Spleen (tissue), 11 donors: Measurements from ENCODE around the gene USP15. TPM values are rescaled to one million over a fixed set of nuclear protein-coding genes. Genes with fewer than 3 reads are reported as not detected.

Experiments
- DNase-seq: peaks from one replicate; pipeline ENCODE4 v3.0.0-alpha.2; 2020
- H3K27ac ChIP-seq, 8 donors: fragments of 200-600 bp; sonication (generic) in 7 of 8; 1 replicate in 4 of 8; 2 replicates in 4 of 8; pipeline versions ENCODE4 v1.5.0 to v1.8.0; 2016 to 2021; ENCODE audit warnings: inconsistent platforms in 4 of 8, mild to moderate bottlenecking in 4 of 8, moderate library complexity in 1 of 8
- H3K27me3 ChIP-seq, 7 donors: fragments of 200-600 bp; sonication (generic) in 6 of 7; replicated peaks in 1 of 7; 1 replicate in 4 of 7; 2 replicates in 3 of 7; pipeline versions ENCODE4 v1.5.0 to v1.8.0; 2016 to 2021; ENCODE audit warnings: inconsistent platforms in 3 of 7, mild to moderate bottlenecking in 1 of 7
- H3K36me3 ChIP-seq, 6 donors: fragments of 200-600 bp; sonication (generic) in 5 of 6; 1 replicate in 4 of 6; 2 replicates in 2 of 6; pipeline versions ENCODE4 v1.5.0 to v1.8.0; 2016 to 2021; ENCODE audit warnings: inconsistent platforms in 2 of 6
- H3K4me1 ChIP-seq, 6 donors: fragments of 200-600 bp; sonication (generic) in 5 of 6; 1 replicate in 3 of 6; 2 replicates in 3 of 6; pipeline versions ENCODE4 v1.5.0 to v1.8.0; 2016 to 2021; ENCODE audit warnings: inconsistent platforms in 3 of 6
- H3K4me3 ChIP-seq, 8 donors: fragments of 200-600 bp; sonication (generic) in 7 of 8; 1 replicate in 4 of 8; 2 replicates in 4 of 8; pipeline versions ENCODE4 v1.5.0 to v1.8.0; 2016 to 2021; ENCODE audit warnings: inconsistent platforms in 4 of 8, mild to moderate bottlenecking in 4 of 8, moderate library complexity in 2 of 8
- H3K9me3 ChIP-seq, 8 donors: fragments of 200-600 bp; sonication (generic) in 7 of 8; 1 replicate in 4 of 8; 2 replicates in 4 of 8; pipeline versions ENCODE4 v1.5.0 to v1.8.0; 2016 to 2021; ENCODE audit warnings: inconsistent platforms in 4 of 8
- CTCF ChIP-seq, 11 experiments: fragments of 200-600 bp in 7 of 11; fragments of 450-650 bp in 4 of 11; sonication (generic) in 4 of 11; IDR thresholded peaks in 8 of 11; conservative IDR thresholded peaks in 3 of 11; 1 replicate in 7 of 11; 2 replicates in 4 of 11; pipeline versions ENCODE4 v1.4.0 to v1.8.0; 2016 to 2021; ENCODE audit warnings: antibody characterized with exemption in 11 of 11, inconsistent platforms in 4 of 11, mild to moderate bottlenecking in 1 of 11
- POLR2A ChIP-seq, 3 donors: fragments of 450-650 bp; IDR thresholded peaks; one replicate each; pipeline ENCODE4 v1.5.1; 2017; ENCODE audit warnings: antibody characterized with exemption in 3 of 3, mild to moderate bottlenecking in 1 of 3
- POLR2AphosphoS5 ChIP-seq, 3 donors: sonication (generic); formaldehyde crosslinking; IDR thresholded peaks; one replicate each; pipeline ENCODE4 v1.5.1; 2017; ENCODE audit warnings: antibody characterized with exemption in 3 of 3
- WGBS, 5 donors: extraction: QIAGEN DNeasy Blood & Tissue Kit in 3 of 5; methylation state at CpG; one replicate each; pipeline versions ENCODE4 v1.1.5 to v1.1.7; 2013 to 2018; 5-methylcytosine and 5-hydroxymethylcytosine counted together
- intact Hi-C: fragments of 100-400 bp; cut with DNase I; formaldehyde crosslinking; loops from one replicate; pipeline ENCODE4 v1.15.0; 2023; ENCODE audit warnings: low total_unique reads
- polyA plus RNA-seq, 3 donors: library from polyadenylated mRNA; stranded (reverse); fragments of 200-250 nt; gene quantifications; one replicate each; pipeline ENCODE4 v1.2.1, GENCODE V29; 2013
- total RNA-seq, 7 donors: library from RNA; depleted of rRNA in 3 of 7; stranded (reverse); fragments of >200 nt in 3 of 7; fragmentation: NEBNext Ultra II Directional in 4 of 7; extraction: Animal tissue kit (Norgen Biotek cat#: 25700) in 4 of 7; gene quantifications; one replicate each; pipeline versions ENCODE4 v1.1.0 to v1.2.1, GENCODE V29; 2016 to 2021
- donor health status: healthy with polysubstance abuse.
- donor health status: DM: no; HTN: no; CAD: no; lungs with moderate emphysema.
- donor health status: DM: no; HTN: no; CAD: no.
- donor health status: Bipolar disorder and iron deficiency.
- donor health status: healthy.
- donor health status: DM: no; HTN: no; CAD: no.
- donor health status: DM: yes; HTN: yes; CAD: no.

USP15 gene
- total and polyA plus RNA-seq, 10 donors: 65.3 to 288 (median 162) TPM

DNA sequence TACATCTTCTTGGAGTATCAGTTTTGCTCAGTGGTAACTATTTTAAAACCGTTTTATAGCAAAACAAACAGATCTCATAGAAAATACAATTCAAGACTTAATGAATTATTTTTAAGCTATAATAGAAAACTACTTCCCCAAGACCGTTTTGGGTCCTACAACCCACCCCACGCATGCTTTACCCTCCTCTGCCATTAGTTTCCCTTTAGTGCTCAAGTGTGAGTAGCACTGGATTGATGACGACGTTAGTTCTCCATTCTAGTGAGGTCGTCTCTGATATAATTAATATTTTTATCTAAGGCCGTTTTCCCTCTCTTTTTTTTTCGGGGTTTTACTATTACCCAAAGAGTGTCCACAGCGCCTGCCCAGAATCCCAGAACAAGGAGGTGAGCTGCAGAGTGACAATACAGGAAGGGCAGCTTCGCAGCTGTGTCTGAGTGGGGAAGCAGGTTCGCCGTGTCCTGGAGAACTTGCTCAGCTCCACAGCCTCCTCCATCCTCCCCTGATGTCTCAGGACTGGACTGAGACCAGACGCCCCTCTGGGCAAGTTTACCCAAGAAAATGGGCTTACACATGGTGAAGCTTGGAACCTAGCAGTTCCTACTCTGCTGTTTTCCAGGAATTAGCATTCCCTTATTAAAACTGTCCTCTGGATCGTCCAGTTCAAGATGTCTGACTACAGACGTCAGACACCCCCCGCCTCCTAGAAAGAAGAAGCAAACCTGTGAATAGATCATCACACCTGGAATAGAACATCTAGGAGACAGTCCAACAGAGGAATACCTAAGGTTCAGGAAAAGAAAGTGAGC is 174.5 kb downstream of the USP15 start:
- H3K27me3 ChIP-seq: peaks cover 0 to 53% (median 6%) of the 10 kb centered on the region in 7 donors
- intact Hi-C loops: loop anchor here (5.0 kb wide), 2 partner anchors 148 to 363 kb away; no protein-coding TSS in a partner anchor
- 11 to 20% (median 17%) methylated on average over 16 of the region's 16 CpGs for WGBS, 5 donors
- H3K36me3 ChIP-seq: no peaks in the 10 kb centered on the region
- DNase-seq: peak; percentile 76
- H3K4me3 ChIP-seq: peak overlapping the region; percentile 19 to 66 (median 44)
- no peak overlapping the region for H3K27ac ChIP-seq
- H3K4me1 ChIP-seq: peaks cover 6 to 22% (median 19%) of the 10 kb centered on the region in 6 donors
- TF ChIP-seq POLR2A (IDR thresholded peaks at IDR 0.05): no peak
- TF ChIP-seq CTCF (IDR thresholded peaks at IDR 0.05 in 8 of 11, conservative IDR thresholded peaks at IDR 0.05 in 3 of 11): no peak
- no peak for TF ChIP-seq POLR2AphosphoS5 (IDR thresholded peaks at IDR 0.05)
- H3K9me3 ChIP-seq: no peaks in the 10 kb centered on the region

DNA sequence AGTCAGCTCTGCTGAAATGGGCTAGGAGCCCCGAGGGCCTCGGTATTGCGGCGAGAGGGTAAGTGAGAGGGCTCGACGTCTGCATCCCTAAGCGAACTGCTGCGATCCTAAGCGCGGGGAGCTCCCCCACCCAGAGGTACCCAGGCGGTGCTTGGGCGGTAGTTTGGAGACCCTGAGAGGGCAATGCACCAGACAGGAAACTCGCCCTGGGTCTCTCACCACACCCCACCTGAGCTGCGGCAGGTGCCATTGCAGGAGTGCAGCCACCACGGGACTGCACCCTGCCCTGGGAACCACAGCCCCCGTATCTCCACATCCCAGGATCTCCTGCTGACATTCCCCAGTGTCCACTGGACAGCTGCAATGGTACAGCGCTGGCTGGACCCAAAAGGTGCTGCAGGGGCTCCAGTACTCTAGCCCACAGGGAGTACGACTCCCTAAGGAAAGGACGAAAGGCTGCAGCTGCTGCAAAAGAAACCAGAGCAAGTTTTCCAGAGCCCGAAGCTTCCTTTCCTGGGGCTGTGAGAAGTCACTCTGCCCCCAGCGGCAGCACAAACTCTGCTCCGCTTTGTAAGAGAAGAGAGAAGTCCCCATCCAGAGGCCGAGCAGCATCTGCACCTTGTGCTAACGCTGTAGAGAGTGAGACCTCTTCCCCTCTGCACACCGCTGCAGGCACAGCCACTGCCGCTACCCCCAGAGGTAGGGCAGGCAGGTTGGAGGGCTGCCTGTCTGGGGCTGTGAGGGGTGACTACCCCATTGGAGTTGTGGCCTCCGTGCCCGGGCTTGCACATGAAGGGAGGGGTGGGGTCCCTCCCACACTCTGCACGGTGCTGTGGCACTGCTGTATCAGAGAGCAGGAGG is 175.3 kb downstream of the USP15 start:
- Histone ChIP-seq H3K9me3 (peaks cover 0 to 4% (median under 1%) of the 10 kb centered on the region in 8 donors), H3K27ac (no peak overlapping the region), H3K4me1 (peaks cover 6 to 22% (median 19%) of the 10 kb centered on the region in 6 donors), H3K27me3 (peaks cover 0 to 48% (median 6%) of the 10 kb centered on the region in 7 donors), H3K36me3 (no peaks in the 10 kb centered on the region), H3K4me3 (peak overlapping the region; percentile 19 to 66 (median 44))
- intact Hi-C loops: loop anchor here (5.0 kb wide), 2 partner anchors 147 to 362 kb away; no protein-coding TSS in a partner anchor
- peak; percentile 81 for DNase-seq
- 2 to 4% (median 3%) methylated on average over 23 to 29 of the region's 29 CpGs for WGBS, 5 donors
- no peak for TF ChIP-seq POLR2AphosphoS5 (IDR thresholded peaks at IDR 0.05)
- TF ChIP-seq CTCF (IDR thresholded peaks at IDR 0.05 in 8 of 11, conservative IDR thresholded peaks at IDR 0.05 in 3 of 11): peak in 6 of 11 experiments; percentile 11 to 55 (median 38)

- Histone ChIP-seq H3K9me3 (peaks cover 0 to 10% (median 6%) of the 10 kb centered on the region in 8 donors), H3K36me3 (no peaks in the 10 kb centered on the region), H3K27me3 (peaks cover 0 to 45% (median 6%) of the 10 kb centered on the region in 7 donors), H3K4me1 (peaks cover 6 to 22% (median 19%) of the 10 kb centered on the region in 6 donors), H3K27ac (no peak overlapping the region), H3K4me3 (peak overlapping the region in 3 of 8 donors; percentile 44 to 66 (median 48))
- 76 to 90% (median 87%) methylated on average over 9 to 12 of the region's 12 CpGs for WGBS, 5 donors
- intact Hi-C loops: loop anchor here (5.0 kb wide), 2 partner anchors 146 to 361 kb away; no protein-coding TSS in a partner anchor
- TF ChIP-seq POLR2AphosphoS5 (IDR thresholded peaks at IDR 0.05) (no peak), CTCF (IDR thresholded peaks at IDR 0.05 in 8 of 11, conservative IDR thresholded peaks at IDR 0.05 in 3 of 11) (no peak), POLR2A (IDR thresholded peaks at IDR 0.05) (no peak)
- peak; percentile 71 for DNase-seq
Measured at GRCh38 chr12:62436164-62436503, 175.9 kb downstream of the USP15 start.
